ENCODE measurements around the gene MACO1. TPM values are rescaled to one million over a fixed set of nuclear protein-coding genes. Genes with fewer than 3 reads are reported as not detected.

Gene MACO1
- total RNA-seq, 1 experiment from 2014 or later, result 16.3 TPM

DNA sequence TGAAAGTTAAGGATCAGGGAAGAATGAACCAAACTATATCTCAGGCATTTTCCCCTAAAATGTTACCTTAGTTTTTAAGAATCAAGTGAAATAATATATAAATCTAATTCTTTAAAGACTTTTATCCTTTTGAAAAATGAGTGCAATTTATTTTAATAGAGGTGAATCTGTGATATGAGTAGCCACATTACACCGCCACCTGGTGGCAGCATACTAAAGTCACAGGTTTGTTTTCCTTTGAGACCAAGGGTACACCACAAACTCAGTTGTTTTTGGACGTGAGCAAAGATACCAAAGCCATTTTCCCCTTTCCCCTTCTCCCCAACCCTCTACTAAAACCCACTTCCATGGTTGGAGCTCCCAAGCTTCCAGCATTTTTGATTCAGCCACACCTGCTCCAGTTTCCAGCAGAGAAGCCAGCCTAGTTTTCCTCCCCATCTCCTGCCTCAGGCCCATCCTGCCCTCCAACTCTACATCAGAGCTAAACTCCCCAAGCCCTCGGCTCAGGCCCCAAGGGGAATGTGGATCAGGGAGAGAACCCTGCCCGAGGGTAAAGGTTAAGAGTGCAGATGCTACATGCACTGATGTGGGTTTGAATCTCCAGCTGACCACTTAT lies 89.9 kb downstream of the MACO1 start:
- Mint-ChIP-seq H3K4me1 (peaks cover 17 to 19% of the 10 kb centered on the region in 2 experiments), H3K27me3 (ENCODE audit: low read depth) (peaks cover 7% of the 10 kb centered on the region), H3K27ac (peak overlapping the region in 2 of 3 experiments; percentile 25 to 79; a peak in 2 of 7 replicates), H3K4me3 (no peak overlapping the region; a peak in 1 of 5 replicates), H3K9me3 (peaks cover 0 to 5% of the 10 kb centered on the region in 2 experiments; a peak in 2 of 5 replicates), H3K36me3 (ENCODE audit: insufficient read depth in 1 of 3, low read depth in 3 of 3) (no peaks in the 10 kb centered on the region; a peak in 1 of 7 replicates)
- H2AK5ac ChIP-seq (ENCODE audit: insufficient read length, low read length), result no peak overlapping the region
- H4K20me1 ChIP-seq (ENCODE audit: control insufficient read depth, insufficient read depth, insufficient read length), result no peaks in the 10 kb centered on the region
- H3K18ac ChIP-seq (ENCODE audit: insufficient read length, low read depth, low read length), result no peak overlapping the region
- no peak overlapping the region for H3T11ph ChIP-seq (ENCODE audit: low read length)
- H4K8ac ChIP-seq (replicated peaks; ENCODE audit: insufficient read length, low read depth, low read length), result no peak overlapping the region
- peak overlapping the region; percentile 40 for H2AFZ ChIP-seq (ENCODE audit: low read length)
- no peak overlapping the region for H4K5ac ChIP-seq (ENCODE audit: insufficient read length, low read depth, low read length)
- H3K9me3 ChIP-seq (ENCODE audit: control insufficient read depth, low read depth, low read length), result no peaks in the 10 kb centered on the region
- TF ChIP-seq CTCF (conservative IDR thresholded peaks at IDR 0.05), result peak; percentile 93
- no peak overlapping the region for H3K4ac ChIP-seq (ENCODE audit: low read depth, low read length)
- H3K9ac ChIP-seq (ENCODE audit: extremely low read depth, insufficient read length, low read length), result no peak overlapping the region
- H2BK15ac ChIP-seq (ENCODE audit: low read depth, low read length), result no peak overlapping the region
- no peak overlapping the region for H3K4me2 ChIP-seq (ENCODE audit: insufficient read depth, insufficient read length, low read length)
- DNase-seq, result no peak
- H3K14ac ChIP-seq (ENCODE audit: insufficient read depth, low read length), result no peak overlapping the region
- no peak overlapping the region for H2BK5ac ChIP-seq (ENCODE audit: insufficient read length, low read length)
- H3K79me1 ChIP-seq (ENCODE audit: insufficient read depth, low read depth, low read length, poor library complexity, severe bottlenecking), result no peaks in the 10 kb centered on the region
- H3K56ac ChIP-seq (ENCODE audit: insufficient read length, low read depth, low read length), result no peak overlapping the region
- no peak overlapping the region for H2BK120ac ChIP-seq (ENCODE audit: low read depth, low read length, poor library complexity, severe bottlenecking)
- no peaks in the 10 kb centered on the region for H3K23me2 ChIP-seq (ENCODE audit: insufficient read length, low read depth, low read length, poor library complexity, severe bottlenecking)
- H3K23ac ChIP-seq (ENCODE audit: insufficient read length, low read depth, low read length), result no peak overlapping the region
- no peak overlapping the region for H2BK20ac ChIP-seq (ENCODE audit: low read depth, low read length, poor library complexity, severe bottlenecking)
- H3K79me2 ChIP-seq (ENCODE audit: insufficient read depth, low read length), result no peaks in the 10 kb centered on the region
- no peak overlapping the region for H4K91ac ChIP-seq (ENCODE audit: insufficient read length, low read depth, low read length)
- no peak overlapping the region for H3K27ac ChIP-seq (ENCODE audit: insufficient read length, low read depth, low read length)
- no peaks in the 10 kb centered on the region for H3K27me3 ChIP-seq (ENCODE audit: insufficient read depth, low read length)
- WGBS (ENCODE audit: extremely low coverage, insufficient read length, low lambda C conversion rate), result no CpG with 5 or more reads among the region's 4 CpGs
- peaks cover 5% of the 10 kb centered on the region; the same call in 1 of the 2 replicates for H3K4me1 ChIP-seq (ENCODE audit: insufficient read depth, low read length)
- no peak overlapping the region for H2BK12ac ChIP-seq (ENCODE audit: insufficient read length, low read depth, low read length)
